ENCODE measurements around the gene VAPA.

VAPA gene

DNA sequence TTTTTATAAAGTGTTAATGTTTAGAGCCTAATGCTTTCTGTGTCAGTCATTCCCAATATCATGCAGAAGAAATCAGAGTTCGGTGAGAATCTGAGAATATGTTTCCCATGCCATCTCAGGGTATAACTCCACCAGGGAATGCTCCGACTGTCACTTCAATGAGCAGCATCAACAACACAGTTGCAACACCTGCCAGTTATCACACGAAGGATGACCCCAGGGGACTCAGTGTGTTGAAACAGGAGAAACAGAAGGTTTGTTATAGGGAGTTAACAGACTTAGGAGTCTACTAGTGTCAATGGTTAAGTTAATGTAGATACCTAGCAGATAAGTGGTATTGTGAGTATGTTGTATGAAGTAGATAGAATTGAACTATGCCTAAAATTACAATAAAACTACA lies 31.0 kb downstream of the VAPA start:
- FAIRE-seq, result no peak

DNA sequence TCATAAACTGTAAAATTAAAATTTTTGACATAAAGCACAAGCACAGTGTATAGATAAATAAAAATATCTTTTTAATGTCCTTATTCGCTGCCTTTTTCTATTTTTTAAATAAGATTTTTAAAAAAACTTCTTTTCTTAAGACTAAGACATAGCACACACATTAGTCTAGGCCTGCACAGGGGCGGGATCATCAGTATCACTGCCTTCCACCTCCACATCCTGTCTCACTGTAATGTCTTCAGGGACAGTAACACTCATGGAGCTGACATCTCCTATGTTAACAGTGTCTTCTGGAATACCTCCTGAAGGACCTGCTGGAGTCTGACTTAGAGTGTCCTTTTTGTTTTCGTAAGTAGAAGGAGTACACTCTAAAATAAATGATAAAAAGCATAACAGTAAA lies 33.0 kb downstream of the VAPA start:
- FAIRE-seq, result no peak

- FAIRE-seq, result no peak
These were observed 33.4 kb downstream of the VAPA start for GRCh38 chr18:9947248-9947647.

DNA sequence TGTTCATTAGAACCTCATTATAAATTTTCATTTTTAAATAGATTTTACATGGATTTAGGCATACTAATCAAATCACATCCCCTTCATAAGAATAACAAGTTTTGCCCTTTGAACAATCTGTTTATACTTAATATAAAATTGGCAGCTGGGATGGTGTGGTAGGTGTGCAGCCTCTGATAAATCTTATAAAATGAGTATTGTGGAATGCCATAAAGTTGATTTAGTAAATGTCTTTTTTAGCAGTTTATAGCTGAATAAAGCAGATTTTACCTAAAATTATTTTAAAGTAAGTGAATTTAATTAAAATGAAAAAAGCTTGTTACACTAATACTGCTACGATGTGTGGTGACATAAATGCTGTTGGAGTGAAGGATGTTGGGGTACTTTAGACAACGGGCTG lies 35.5 kb downstream of the VAPA start:
- FAIRE-seq, result no peak

- FAIRE-seq, result no peak
These were observed 36.0 kb downstream of the VAPA start for GRCh38 chr18:9949861-9950260.

DNA sequence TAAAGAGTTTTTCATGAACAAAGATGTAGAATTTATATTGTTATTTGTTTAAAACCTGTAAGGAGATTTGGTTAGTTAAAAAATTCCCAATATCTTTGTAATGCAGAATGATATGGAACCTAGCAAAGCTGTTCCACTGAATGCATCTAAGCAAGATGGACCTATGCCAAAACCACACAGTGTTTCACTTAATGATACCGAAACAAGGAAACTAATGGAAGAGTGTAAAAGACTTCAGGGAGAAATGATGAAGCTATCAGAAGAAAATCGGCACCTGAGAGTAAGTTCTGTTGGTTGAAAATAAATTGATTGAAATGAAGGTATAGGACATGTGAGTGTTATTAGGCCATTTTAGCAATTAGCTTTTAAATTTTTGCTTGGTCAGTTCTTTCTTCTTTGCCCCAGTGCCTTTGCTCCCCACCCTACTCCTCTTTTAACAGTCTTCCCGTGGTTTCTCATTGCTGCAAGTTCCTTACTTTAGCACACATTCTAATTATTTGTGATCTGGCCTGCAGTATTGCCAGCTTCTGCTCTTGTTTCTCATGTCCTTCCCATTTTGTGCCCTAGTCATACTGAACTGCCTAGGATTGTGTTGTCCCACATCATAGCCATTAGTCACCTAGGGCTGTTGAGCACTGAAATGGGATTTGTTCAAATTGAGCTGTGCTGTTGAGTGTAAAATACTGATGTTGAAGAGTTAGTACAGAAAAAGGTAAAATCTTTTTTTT lies 36.6 kb downstream of the VAPA start:
- FAIRE-seq, result no peak

GRCh38 chr18:9951022-9951859 lies 37.4 kb downstream of the VAPA start:
- peak; percentile 66 for FAIRE-seq

GRCh38 chr18:9952633-9953416 lies 39.0 kb downstream of the VAPA start:
- FAIRE-seq, result no peak

- no peak for FAIRE-seq
These were observed 45.1 kb downstream of the VAPA start for GRCh38 chr18:9958861-9959399.

DNA sequence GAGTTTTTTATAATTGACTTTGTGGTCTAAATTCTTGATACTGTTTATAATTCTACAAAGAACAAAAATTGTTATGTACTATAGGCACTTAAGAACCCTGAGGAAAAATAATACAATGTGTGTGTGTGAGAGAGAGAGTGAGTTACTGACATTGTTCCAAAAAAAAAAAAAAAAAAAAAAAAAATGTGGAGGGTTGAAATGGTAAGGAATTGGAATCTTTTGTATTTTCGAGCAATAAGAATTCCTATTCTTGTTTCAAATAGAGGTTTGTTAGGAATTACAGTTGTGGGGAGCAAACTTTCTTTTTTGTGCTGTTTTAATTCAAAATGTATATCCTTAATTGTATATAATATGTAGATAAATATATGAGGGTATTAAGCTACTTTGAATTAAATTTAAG lies 45.7 kb downstream of the VAPA start:
- FAIRE-seq, result no peak

DNA sequence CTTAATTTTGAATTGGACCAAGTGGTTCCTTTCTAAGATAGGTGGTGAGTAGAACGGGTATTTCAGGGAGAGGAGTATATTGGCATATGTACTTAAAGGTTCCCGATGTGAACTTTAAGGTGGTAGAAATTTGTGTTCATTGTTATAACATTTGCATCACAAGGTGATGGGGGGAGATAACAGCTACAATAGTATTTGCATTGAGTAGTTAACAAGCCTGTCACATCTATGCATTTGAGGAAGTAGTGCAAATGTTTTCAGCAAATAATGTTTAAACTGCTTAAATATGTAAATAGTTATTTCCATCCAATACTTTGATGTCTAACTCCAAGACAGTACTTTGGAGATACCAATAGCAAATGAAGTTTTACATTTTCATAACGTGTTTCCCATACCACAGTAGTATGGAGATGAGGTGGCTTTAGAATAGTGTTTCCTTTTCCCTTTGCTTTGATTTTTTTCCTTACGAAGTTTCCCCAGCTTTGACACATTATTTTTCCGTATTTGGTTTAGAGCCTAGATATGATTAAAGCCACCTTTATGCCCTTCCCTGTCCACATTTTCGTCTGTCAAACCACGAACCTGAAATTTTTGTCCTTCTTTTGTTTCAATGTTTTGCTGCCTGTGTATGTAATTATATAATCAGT lies 46.6 kb downstream of the VAPA start:
- no peak for FAIRE-seq

DNA sequence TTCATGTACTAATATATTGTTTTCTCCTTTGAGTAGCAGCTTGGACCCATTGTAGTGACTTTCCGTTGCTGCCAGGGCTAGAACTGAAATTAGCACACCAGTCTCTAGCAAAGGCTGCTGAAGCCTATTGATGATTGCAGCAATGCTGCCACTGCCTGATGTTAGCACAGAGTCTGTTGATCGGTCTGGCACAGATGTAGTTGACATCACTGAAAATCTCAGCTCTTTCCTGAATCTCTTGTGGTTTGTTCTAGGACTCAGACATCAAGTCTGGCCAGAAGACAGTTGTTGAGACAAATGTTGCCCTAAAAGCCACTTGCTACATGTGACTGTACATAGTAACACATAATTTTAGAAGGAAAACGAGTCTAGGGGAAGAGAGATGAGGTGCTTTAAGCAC lies 47.2 kb downstream of the VAPA start:
- no peak for FAIRE-seq

GRCh38 chr18:9965711-9966624 lies 52.2 kb downstream of the VAPA start:
- FAIRE-seq, result no peak

GRCh38 chr18:9968081-9968848 lies 54.4 kb downstream of the VAPA start:
- no peak for FAIRE-seq

DNA sequence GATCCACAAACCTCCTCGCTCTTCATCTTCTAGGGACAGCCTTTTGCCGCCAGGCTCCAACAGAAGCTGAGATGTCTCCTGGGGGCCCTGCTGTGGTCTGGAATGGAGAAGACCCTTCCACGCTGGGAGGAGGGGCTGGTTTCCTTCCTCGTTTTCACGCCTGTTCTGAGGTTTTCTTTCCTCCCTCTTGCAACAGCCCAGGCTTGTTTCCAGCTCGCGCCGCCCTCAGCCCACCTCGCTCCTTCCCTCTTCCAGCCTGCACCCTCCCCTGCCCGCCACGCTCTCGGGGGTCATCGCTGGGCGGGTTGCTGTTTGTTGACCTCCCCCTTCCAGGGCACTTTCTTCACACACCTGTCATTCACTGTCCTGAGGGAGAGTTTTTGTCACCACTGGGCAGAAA lies 55.4 kb downstream of the VAPA start:
- no peak for FAIRE-seq

DNA sequence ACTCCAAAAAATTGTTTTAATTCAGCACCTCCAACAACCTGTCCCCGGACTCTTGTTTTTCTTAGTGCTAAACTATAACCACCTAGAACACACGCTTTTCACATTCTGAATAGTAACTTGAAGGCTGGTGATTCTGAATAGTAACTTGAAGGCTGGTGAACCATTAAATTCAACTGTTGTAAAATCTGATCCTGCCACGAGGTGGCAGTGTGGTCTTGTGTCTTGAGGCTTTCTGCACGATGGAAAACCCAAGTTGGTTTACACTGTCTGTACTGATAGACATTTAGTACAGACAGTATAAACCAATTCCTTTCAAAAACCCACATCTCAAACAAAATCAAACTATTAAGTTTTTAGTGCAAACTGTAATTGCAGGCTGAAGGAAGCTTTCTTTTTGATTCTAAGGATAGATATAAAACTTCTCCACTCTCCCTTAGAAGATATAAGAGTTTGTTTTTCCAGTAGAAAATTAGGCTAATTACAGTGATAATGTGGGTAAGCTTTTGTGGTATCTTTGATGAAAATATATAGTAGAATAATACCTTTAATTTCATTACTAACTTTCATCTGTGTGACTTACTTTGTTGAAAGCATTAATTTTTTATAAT lies 57.6 kb downstream of the VAPA start:
- FAIRE-seq, result peak; percentile 97

GRCh38 chr18:9973470-9973869 lies 59.7 kb downstream of the VAPA start:
- FAIRE-seq, result no peak

DNA sequence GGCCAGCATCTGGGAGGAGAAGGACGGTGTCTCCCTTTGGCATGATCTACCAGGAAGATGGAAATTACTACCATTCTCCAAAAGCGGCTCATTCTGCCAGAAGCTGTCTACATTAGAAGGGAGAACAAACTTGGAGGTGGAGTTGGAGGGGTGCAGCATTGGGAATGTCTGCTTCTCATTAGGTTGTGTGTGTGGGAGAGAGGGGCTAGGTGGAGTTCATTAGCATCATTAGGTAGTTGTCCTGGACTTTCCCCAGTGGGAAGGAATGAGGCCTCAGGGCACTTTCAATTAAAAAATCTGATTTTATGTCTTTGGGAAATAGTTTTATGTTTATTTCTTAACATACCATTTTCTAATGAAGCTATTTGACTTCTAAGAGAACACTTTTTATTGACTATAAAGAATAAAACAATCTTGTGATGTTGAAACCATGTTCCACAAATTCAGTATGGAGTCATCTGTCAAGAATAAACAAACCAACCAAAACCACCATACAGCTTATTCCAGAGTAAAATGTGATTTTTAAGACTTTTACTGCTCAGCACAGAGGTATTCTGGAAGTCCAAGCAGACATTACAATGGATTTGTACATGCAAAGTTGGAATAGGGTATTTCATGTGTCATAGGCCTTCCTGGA lies 60.6 kb downstream of the VAPA start:
- FAIRE-seq, result no peak

DNA sequence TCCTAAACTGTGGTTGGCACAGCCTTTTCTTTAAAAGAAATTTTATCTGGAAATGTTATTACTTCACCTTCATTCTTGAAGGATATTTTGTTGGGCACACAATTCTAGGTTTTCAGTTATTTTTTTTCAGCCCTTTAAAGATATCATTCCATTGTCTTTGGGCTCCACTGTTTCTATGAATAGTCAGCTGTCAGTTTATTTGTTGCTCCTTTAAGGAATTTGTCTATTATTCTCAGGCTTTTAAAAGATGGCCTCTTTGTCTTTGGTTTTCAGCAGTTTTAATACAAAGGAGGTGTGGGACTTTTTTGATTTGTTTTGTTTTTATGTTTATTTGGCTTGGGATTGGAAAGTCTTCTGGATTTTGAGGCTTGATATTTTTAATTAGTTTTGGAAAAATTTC lies 61.8 kb downstream of the VAPA start:
- FAIRE-seq, result no peak

DNA sequence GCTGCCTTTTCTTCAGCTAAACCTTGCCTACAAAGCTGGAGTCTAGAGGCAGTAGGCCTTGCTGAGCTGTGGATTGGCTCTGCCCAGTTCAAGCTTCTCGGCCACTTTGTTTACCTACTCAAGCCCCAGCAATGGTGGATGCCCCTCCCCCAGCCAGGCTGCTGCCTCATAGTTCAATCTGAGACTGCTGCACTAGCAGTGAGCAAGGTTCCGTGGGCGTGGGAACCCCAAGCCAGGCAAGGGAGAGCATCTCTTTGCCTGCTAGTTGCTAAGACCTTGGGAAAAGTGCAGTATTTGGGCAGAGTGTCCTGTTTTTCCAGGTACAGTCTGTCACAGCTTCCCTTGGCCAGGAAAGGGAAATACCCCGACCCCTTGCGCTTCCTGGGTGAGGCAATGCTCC lies 68.9 kb downstream of the VAPA start:
- no peak for FAIRE-seq

Measured in TTC549 (cell line).